HG03469 (cell line): ENCODE measurements around the gene ULBP1.
"Not testable (repeated sequence)": the region's sequence is repeated elsewhere in the genome, so short reads cannot be mapped to it uniquely, and the experiment has no call there.

ENCODE experiments used
- ATAC-seq: cut with Tn5 transposase; IDR thresholded peaks from one replicate; pipeline ENCODE4 v1.9.1; 2021; ENCODE audit warnings: mild to moderate bottlenecking, moderate library complexity, moderate number of reproducible peaks; ENCODE audit not compliant: unreplicated experiment

Gene ULBP1

DNA sequence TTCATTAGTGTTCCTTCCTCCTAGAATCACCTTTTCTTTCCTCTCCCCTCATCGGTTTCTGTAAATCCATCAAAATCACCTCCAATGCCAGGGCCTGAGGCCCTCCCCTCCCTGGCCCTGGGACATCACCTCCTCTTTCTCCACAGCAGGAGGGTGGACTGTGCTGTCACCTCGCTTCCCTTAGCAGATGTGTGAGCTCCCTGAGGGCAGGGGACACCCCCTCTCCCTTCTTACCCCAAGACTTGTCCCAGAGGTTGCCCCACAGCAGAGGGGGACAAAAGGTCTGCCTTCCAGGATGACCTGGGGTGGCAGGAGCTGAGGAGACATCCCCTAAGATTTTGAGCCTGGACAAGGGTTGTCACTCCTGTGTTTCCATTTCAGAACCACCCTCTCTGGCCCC, 5.9 kb downstream of the ULBP1 start:
- ATAC-seq, result no peak

DNA sequence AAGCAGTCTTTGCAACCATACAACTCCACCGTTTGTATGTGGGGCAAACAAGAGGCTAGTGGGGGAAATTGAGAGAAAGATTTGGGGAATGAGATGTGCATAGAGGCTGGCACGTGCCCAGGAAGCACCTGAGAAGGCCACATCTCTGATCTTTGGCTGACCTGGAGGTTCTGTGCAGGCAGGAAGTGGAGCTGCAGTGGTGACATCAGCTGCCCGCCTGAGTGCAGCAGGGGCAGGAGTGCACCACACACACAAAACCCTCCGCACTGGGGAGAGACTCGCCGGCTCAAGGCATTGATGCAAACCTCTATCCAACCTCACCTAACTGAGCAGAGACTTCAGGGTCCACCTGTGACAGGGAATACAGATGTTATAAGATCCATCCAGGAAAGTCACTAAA, 10.7 kb downstream of the ULBP1 start:
- not testable (repeated sequence) for ATAC-seq

DNA sequence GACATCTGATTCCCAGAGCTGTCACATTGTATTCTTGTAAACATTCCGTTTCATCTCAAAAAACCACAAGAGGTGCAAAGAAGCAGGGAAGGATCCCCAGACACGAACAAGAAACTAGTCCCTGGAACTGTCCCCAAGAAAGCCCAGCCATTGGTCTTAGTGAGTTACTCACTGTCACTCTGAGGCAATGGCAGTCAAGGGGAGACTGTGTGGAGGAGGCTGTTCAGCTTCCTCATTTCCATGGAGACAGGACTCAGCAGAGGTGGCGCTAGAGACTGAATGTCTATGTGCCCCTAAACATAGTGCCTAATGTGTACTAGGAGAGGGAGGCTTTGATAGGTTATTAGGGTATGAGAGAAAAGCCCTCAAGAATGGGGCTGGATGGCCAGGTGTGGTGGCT, 11.1 kb downstream of the ULBP1 start:
- ATAC-seq, result no peak

DNA sequence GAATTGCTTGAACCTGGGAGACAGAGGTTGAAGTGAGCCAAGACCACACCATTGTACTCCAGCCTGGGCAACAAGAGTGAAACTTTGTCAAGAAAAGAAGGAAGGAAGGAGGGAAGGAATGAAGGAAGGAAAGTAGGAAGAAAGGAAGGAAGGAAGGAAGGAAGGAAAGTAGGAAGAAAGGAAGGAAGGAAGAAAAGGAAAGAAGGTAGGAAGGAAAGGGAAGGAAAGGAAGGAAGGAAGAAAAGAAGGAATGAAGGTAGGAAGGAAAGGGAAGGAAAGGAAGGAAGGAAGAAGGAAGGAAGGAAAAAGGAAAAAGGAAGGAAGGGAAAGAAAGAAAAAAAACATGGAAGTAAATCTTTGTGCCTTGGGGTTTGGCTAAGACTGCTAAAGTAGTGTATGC, 11.7 kb downstream of the ULBP1 start:
- ATAC-seq, result no peak

DNA sequence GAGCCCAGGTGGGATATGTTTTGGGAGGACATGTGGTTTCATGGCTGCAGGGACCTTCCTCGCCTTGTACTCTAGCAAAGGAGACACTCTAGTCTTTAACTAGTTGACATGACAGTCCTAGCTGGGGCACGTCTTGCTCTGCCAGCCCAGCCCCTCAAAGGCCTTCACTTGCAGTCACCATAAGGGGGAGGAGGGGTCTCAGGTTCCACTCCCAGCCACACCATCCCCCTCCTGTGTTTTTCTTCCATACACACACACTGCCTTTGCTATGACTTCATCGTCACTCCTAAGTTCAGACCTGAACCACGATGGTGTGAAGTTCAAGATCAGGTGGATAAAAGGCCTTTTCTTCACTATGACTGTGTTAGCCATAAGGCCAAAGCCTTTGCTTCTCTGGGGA, 13.5 kb downstream of the ULBP1 start:
- no peak for ATAC-seq

DNA sequence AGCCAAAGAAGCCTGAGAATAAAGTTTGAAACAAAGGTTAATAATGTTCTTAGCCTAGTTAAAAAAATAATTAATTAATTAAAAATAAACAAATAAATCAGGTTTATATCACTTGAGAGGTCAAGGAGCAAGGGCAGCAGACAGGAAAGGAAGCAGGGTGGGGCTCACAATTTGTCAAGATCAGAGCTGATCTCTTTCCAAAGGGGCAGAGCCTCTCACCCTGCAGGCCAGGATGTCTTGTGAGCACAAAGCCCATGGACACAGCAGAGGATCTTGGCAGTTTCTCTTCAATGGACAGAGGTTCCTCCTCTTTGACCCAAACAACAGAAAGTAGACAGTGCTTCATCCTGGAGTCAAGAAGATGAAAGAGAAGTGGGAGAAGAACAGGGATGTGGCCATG, 14.9 kb downstream of the ULBP1 start:
- no peak for ATAC-seq

DNA sequence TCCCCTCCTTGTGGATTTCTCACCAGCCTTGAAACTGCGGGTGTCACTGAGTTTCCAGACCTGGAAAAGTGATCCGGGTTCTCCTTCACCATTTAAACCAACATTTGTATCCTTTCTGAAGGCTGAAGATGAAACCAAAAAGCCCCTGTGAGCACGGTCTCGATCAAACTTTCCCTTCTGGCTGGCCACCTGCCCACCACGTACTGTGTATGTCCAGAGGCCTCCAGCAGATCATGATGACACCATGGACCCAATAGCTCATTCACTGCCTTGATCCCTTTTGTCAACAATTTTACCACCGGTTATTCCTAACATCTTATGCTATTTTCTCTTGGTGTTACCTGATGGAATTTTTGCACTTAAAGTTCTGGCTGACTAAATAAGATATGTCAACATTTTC, 15.6 kb downstream of the ULBP1 start:
- ATAC-seq, result no peak

DNA sequence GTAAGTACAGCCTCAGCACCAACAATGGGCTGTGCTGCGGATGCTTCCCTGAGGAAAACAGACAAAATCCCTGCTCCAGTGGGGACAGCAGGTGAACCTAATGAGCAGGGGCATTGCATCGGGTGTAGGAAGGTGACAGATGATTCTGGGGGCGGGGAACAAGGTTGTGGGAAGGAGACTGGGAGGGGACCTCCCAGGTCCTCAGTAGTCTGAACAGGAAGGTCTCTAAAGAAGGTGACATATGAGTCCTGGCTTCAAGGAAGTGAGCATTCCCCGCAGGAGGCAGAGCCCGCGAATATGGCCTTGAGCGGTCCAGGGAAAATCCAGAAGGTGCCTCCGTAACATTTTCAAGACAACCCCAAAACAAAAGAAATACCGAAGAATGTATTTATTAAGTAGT, 19.4 kb downstream of the ULBP1 start:
- no peak for ATAC-seq

DNA sequence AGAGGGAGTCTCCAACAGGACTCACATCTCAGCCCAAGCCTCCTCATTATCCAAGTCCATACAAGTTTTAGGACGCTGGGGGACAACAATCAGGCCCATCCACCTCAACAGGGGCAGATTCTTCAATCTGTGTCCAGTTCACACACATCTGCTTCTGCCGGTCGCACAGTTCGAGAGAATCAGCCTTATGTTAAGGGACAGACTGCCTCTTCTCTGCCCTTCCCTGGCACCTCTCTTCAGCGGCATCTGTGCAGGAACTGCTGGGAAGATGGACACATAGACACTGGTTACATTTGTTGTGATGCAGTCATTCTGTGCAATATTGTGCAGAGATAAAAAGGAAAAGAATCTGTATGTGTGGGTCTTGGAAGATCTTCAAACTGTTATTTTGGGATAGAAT, 21.0 kb downstream of the ULBP1 start:
- ATAC-seq, result no peak

DNA sequence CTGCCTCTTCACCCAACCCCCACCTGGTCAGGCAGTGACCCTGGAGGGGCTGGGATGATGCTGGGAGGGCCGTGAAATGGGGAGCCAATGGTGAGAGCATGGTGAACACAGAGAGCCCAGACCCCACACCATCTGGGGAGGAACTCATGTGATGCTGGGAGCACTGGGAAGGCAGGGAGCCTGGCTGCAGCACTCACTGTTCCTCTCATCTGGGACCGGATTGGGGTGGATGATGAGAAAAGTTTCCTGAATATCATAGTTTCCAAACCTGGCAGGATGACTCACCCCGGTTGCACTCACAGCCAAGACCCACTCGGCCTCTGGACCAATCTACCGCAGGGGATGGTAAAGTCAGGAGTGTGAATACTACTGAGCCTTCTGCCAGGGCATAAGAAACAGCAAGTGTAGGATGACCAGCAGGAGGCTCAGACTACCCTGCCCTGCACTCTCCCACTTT, 21.8 kb downstream of the ULBP1 start:
- ATAC-seq, result no peak

DNA sequence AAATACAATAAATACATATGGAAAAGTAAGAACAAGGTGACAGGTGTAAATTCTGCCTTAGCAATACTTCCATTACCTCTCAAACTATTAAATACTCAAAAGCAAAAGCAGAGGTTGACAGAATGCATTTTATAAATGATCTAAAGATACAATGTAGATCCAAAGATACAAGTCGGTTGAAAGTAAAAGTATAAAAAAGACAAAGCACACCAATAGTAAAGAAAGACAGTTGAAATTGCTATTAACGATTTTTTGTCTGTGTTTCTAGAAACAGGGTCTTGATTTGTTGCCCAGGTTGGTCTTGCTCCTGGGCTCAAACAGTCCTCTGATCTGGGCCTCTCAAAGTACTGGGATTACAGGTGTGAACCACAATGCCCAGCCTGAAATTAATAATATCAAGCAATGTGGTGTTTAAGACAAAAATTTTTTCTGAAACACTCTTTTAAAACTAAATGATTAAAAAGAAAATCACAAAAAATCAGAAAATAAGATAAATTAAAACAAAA, 23.9 kb downstream of the ULBP1 start:
- no peak for ATAC-seq

DNA sequence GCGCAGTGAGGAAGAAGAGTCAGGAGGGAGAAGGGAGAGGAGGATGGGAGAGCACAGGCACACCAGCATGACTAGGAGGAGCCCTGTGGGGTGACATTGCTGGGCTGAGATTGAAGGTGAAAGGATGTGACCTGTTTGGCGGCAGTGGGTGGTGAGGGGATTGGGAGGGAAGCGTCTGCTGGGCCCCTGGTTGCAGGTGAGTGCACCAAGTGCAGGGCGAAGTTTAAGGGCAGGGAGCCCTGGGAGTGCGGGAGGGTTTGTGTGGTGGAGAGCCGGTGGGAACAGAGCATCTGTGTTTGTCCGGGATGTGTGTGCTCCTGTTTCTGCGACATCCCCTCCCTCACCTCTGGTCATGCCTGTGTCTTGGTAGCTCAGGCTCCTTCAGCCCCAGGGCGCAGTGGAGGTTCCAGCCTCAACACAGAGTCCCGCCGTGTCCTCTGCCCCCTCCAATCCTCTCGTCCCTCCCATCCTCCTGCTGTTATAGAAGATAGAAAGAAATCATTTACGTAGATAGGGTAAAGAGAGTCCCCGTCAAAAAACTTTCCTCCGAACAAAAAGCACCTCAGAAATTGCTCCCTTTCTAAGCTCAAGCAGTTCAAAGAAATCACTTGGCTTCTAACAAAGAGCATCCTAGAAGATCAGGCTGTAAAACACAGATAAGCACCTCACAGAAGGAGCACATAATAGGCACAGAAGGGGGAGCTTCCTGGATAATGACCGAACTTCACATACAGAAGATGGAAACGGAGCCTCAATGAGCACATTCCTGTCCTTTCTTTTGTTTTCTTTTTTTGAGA, 25.0 kb downstream of the ULBP1 start:
- ATAC-seq, result no peak

DNA sequence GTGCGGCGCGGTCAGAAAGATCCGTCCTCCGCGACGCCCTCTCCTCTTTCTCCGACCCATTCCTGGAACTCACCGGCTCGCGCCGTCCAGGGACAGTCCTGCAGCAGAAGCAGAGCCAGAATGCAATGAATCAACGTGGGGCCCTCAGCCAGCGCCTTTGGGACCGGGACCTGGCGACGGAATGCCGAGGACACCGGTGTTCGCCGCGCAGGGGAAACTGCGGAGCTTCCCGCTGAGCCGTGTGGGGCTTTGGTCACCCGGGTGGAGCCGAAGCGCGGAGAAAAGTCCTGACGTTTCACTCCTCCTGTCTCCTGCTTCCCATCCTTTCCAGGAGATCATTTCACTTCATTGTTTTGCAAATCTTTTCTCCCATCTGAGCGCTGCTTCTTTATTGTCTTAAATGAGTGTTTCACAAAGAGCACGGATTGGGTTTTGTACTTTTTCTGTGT, 26.5 kb downstream of the ULBP1 start:
- ATAC-seq, result no peak

DNA sequence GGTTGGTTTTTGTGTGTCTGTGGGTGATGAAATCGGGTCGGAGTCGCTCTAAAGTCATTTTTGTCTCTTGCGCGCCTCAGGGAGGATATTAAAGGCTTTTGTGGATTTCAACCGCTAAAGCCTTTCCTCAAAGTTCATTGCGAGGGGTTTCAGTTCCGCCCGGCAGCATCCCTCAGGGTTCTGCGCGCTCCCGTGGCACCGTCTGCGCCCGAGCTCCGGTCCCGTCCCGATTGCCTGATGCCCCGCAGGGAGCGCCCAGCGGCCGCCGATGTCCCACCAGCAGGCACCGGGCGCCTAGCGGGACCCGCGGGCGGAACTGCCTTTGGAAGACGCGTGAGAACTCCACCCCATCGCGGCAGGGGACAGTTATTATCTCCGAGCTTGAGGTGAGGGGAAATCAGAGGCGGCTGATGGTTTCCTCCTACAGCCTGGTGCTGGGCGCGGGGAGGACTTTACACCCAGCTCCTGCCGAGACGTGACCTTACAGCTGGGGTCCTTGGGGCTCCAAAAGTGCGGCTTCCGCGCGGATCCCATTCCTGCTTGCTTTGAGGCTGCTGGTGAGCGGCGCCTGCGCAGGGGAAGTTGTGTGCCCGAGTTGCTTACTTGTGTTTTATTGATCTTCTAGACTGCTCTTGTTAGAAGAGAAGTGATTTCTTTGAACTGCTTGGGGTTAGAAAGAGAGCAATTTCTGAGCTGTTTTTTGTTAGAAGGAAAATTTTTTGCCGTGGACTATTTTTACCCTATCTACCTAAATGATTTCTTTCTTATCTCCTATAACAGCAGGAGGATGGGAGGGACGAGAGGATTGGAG, 27.1 kb downstream of the ULBP1 start:
- ATAC-seq, result no peak

DNA sequence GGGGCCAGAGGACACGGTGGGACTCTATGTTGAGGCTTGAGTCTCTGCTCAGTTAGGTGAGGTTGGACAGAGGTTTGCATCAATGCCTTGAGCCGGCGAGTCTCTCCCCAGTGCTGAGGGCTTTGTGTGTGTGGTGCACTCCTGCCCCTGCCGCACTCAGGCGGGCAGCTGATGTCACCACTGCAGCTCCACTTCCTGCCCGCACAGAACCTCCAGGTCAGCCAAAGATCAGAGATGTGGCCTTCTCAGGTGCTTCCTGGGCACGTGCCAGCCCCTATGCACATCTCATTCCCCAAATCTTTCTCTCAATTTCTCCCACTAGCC, 27.7 kb downstream of the ULBP1 start:
- ATAC-seq, result not testable (repeated sequence)

DNA sequence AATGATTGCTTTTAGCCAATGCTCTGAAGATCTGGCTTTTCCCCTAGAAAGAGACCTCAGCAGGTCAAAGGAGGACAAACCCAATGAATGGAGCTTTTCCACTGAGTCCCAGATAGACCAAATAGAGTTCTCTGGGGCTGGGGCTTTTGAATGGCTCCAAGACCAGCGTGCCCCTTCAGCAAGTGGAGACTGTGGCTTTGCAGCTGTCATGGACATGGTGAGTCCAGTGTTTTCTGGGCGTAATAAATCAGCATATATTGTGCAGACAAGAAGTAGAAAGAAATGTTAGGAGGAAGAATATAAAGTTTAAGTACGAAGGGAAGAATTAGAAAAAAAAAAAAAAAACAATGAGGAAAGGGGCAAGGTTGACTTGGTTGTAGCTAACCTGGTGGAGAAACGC, 28.1 kb downstream of the ULBP1 start:
- no peak for ATAC-seq

DNA sequence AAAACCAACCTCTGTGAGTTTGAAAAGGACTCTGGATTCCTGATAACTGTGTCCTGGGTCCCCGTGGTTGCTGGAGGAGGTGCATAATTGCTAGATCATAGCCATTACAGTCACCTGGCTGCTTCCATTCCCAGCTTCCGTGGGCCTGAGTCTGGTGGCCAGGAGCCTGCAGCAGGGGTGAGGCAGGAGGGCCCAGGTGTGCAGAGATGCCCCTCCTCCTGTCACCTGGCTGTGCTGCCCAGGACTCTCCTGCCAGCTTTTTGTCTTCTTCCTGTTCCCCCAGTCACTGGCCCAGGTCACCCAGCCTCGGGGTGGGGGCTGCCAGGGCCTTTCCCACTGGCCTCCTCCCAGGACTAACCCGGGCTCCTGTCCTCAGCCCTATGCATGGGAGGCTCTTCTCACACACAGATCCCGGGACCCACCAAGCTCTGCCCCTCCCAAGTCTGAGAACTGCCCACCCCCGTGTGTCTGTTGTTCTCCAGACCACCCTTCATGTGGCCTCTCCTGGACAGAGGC, 31.6 kb downstream of the ULBP1 start:
- ATAC-seq, result no peak

DNA sequence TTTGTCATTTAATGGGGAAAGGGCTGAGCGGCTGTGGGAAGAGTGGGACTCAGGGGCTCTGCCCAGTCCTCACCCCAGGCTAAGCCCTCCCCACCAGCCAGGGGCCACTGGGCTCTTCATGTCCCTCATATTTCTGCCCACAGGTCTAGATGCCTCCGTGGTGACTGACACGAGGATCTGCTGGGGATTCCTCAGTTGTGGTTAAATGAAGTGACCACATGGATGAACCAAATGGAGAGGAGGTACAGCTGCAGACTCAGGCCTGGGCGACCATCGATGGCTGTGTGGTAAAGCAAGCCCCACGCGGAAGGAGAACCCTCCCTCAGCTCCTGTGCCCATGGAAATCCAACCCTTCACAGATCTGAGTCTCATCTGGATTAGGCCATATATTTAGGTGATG, 32.2 kb downstream of the ULBP1 start:
- no peak for ATAC-seq

DNA sequence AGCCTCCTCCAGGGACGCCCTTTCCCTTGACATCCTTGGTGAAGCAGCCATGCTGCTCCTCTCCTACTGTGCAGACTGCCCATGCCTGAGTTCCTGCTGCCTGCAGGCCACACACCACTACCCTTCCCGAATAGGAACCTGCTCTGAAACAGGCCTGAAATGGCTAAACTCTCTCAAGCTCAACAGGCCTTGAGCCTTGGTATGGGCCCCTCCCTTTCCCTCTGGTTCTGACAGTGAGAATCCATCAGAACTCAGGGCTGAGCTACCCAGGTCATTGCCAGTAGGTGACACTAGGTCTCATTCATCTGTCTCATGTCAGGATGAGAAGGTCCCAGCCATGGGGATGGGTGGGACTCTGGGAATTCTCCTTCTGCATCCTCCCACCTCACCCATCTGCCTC, 35.9 kb downstream of the ULBP1 start:
- no peak for ATAC-seq

DNA sequence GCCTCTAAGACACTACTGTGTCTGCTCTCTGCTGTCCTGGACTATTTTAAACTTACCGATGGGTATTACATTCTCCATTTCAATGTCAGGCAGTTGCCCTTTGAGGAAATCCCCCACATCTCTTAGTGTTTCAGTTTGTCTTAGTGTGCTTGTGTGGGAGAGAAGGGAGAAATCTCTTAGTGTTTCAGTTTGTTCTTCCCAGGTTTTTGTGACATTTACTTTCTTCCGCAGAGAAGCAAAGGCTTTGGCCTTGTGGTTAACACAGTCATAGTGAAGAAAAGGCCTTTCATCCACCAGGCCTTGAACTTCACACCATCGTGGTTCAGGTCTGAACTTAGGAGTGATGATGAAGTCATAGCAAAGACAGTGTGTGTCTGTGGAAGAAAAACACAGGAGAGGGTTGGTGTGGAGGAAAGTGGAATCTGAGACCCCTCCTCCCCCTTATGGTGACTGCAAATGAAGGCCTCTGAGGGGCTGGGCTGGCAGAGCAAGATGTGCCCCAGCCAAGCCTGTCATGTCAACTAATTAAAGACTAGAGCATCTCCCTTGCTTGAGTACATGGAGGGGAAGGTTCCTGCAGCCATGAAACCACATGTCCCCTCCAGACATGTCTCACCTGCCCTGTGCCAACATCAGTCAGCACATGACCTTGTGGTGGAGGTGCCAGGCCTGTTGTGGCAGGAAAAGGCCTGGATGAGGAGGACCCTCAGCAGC, 37.7 kb downstream of the ULBP1 start:
- ATAC-seq, result peak; percentile 35

DNA sequence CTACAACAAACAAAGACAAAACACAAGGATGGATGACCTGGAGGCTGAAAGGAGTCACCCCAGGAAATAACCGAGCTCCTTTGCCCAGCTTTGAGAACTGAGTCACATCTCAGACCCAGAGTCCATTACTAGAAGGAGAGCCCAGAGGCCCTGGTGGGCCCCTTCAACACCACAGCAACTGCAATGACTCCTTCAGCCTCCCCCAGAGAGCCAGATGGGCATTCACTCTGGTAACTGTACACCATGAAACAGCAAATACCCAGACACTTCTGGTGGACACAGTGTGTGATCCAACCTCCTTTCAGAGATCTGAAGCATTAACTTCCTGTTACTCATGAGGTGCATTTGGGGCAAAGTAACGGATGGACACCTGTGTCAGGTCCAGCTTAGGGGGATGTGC, 39.0 kb downstream of the ULBP1 start:
- ATAC-seq, result no peak
